ACC112 (cell line): ENCODE data around the gene MARCO.
"Not testable (repeated sequence)": the region's sequence is repeated elsewhere in the genome, so short reads cannot be mapped to it uniquely, and the experiment has no call there.

Experiments used
- H2AFZ ChIP-seq: fragments of 200-600 bp; sonication (generic); one replicate; pipeline ENCODE4 v1.6.0; 2017; ENCODE audit warnings: antibody characterized with exemption, low read length; ENCODE audit not compliant: unreplicated experiment
- H3K27ac ChIP-seq: fragments of 200-600 bp; sonication (generic); 2 replicates; pipeline ENCODE4 v1.5.1; 2014; ENCODE audit warnings: low read depth, mild to moderate bottlenecking, antibody characterized with exemption, low read length, moderate library complexity
- H3K27me3 ChIP-seq: fragments of 200-600 bp; sonication (generic); 2 replicates; pipeline ENCODE4 v1.6.1; 2014; ENCODE audit warnings: mild to moderate bottlenecking, antibody characterized with exemption, low read length, moderate library complexity, mixed read lengths; ENCODE audit not compliant: insufficient read depth
- H3K36me3 ChIP-seq: fragments of 200-600 bp; sonication (generic); 2 replicates; pipeline ENCODE4 v1.6.1; 2016; ENCODE audit warnings: mild to moderate bottlenecking, antibody characterized with exemption, low read length, moderate library complexity, mixed read lengths; ENCODE audit not compliant: insufficient read depth
- H3K4me1 ChIP-seq: fragments of 200-600 bp; sonication (generic); one replicate; pipeline ENCODE4 v1.6.1; 2016; ENCODE audit warnings: low read length, mixed read lengths; ENCODE audit not compliant: insufficient read depth, unreplicated experiment, control insufficient read depth
- H3K4me3 ChIP-seq: fragments of 200-600 bp; sonication (generic); 2 replicates; pipeline ENCODE4 v1.5.1; 2014; ENCODE audit warnings: mild to moderate bottlenecking, low read depth, low read length
- H3K79me2 ChIP-seq: fragments of 200-600 bp; sonication (generic); one replicate; pipeline ENCODE4 v1.6.0; 2016; ENCODE audit warnings: low read length; ENCODE audit not compliant: control insufficient read depth, unreplicated experiment, insufficient read depth

Gene MARCO

DNA sequence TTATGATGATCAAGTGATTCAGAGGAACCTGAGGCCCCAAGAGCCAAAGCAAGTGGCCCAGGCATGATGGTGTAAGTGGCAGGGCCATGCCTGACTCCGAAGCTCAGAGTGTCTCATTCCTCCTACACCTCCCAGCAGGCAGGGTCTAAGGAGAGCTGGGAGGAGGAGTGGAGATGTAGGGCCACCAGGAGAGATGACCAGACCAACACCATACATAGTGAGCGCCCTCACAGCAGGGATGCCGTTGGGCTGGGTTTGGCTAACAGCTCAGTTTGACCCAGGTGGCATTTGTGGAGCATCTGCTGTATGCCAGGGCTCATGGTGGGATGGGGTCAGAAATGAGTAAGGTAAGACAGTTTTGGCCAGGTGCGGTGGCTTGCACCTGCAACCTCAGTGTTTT lies 80.7 kb downstream of the MARCO start:
- Histone ChIP-seq H2AFZ (no peak overlapping the region), H3K36me3 (no peaks in the 10 kb centered on the region), H3K27ac (no peak overlapping the region), H3K4me1 (no peaks in the 10 kb centered on the region), H3K79me2 (no peaks in the 10 kb centered on the region), H3K4me3 (no peak overlapping the region), H3K27me3 (peaks cover 75% of the 10 kb centered on the region)

DNA sequence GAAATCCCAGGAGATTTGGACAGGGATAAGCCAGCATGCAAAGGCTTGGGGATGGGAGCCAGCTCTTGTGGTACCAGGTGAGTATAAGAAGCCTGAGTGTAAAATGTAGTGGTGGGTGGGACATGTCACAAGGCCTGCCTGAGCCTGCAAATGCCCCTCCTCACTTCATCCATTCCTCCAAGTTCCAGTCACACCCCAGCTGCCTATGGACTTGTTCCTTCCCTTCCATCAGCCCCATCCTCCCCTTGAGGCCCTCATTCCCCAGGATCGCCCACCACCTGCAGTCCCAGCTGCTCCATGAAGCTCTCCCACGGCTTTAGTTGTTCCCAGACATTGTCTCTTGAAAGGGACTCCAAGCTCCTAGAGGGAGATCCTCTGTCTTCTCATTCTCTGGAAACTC lies 81.5 kb downstream of the MARCO start:
- no peaks in the 10 kb centered on the region for H3K79me2 ChIP-seq
- no peak overlapping the region for H3K27ac ChIP-seq
- H3K27me3 ChIP-seq = peaks cover 73% of the 10 kb centered on the region
- H2AFZ ChIP-seq = no peak overlapping the region
- no peaks in the 10 kb centered on the region for H3K4me1 ChIP-seq
- H3K36me3 ChIP-seq = no peaks in the 10 kb centered on the region
- no peak overlapping the region for H3K4me3 ChIP-seq

DNA sequence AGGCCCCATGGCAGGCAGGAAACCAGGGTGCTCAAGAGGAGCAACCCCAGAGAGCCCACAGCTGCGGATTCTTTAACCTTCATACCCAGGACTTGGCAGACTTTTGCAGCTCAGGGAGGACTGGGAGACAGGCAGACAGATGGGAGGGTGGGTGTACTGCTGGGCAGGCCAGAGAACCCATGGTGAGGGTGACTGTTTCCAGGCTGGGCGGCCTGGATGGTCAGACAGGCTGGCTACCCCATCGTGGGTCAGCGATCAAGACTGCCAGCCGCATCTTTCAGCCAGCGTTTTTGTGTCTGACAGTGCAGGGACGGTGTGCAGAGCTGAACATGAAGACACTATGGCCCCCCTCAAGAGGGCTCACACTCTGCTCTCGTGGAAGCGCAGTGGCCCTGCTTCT lies 82.2 kb downstream of the MARCO start:
- no peak overlapping the region for H3K4me3 ChIP-seq
- H3K4me1 ChIP-seq = no peaks in the 10 kb centered on the region
- no peaks in the 10 kb centered on the region for H3K79me2 ChIP-seq
- no peak overlapping the region for H2AFZ ChIP-seq
- H3K36me3 ChIP-seq = no peaks in the 10 kb centered on the region
- no peak overlapping the region for H3K27ac ChIP-seq
- H3K27me3 ChIP-seq = peaks cover 76% of the 10 kb centered on the region

DNA sequence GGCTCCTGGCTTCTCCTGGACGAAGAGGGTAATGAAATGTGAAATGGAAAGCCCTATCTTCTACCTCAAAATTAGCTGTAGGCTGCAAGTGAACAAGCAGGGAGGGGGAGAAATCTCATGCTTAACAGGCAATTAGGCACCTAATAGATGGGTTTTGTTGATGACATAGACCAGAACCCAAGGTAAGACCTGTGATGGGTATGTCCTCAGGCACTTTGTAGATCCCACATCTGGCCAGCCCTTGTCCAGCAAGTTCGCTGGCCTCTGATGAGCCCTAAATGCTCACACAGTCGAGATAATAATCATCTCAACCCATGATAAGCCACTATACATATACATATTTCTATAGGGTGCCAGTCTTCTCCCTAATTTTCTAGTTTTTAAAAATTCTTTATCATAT lies 82.6 kb downstream of the MARCO start:
- no peaks in the 10 kb centered on the region for H3K4me1 ChIP-seq
- H3K27ac ChIP-seq = no peak overlapping the region
- H3K79me2 ChIP-seq = no peaks in the 10 kb centered on the region
- H2AFZ ChIP-seq = no peak overlapping the region
- H3K4me3 ChIP-seq = no peak overlapping the region
- H3K36me3 ChIP-seq = no peaks in the 10 kb centered on the region
- H3K27me3 ChIP-seq = peaks cover 80% of the 10 kb centered on the region

DNA sequence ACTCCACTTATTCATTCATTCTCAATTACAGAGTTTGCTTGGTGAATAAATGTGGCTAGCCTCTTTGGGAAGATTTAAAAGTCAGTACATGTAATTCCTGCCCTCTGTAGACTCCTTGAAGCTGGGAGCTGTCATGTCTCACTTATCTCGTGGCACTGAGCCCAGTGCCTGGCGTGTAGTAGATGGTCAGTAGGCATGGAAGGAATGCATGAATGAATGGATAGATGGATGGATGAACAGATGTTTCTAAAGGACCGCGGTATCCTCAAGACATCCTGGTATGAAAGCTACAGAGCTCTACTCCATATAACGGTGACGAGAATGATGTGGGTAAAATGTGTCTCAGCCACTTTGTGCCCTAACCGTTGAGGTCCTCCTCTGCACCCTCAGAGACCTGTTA lies 83.0 kb downstream of the MARCO start:
- no peaks in the 10 kb centered on the region for H3K36me3 ChIP-seq
- H3K79me2 ChIP-seq = no peaks in the 10 kb centered on the region
- no peaks in the 10 kb centered on the region for H3K4me1 ChIP-seq
- no peak overlapping the region for H3K27ac ChIP-seq
- peaks cover 84% of the 10 kb centered on the region for H3K27me3 ChIP-seq
- H2AFZ ChIP-seq = no peak overlapping the region
- H3K4me3 ChIP-seq = no peak overlapping the region

DNA sequence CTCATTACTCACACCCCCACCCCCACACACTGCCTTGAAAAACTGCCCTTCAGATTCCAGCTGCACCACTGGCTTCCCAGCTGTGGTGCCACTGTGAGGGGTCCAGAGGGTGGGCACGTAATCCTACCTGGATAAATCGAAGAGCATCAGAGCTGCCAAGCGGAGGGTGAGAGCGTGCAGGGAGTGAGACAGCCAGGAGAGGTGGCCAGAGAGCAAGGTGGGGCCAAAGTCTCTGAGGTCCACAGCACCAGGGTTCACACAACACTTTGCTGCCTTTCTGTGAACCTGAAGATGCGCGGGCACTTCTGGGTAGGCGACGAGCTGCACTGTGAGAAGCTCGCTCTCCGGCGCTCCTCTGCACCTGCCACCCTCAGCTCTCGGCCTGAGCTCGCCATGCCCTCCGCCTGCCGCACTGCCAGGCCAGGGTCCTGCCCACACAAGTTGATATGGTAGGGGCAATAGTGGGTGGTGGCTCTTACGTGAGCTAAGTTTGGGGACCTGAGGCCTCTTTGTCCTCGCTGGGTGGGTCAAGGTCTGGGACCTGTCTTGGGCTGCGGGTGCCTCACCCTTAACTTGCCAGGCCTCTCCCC lies 83.9 kb downstream of the MARCO start:
- Histone ChIP-seq H3K27ac (no peak overlapping the region), H3K4me3 (no peak overlapping the region), H3K4me1 (no peaks in the 10 kb centered on the region), H2AFZ (no peak overlapping the region), H3K36me3 (no peaks in the 10 kb centered on the region), H3K79me2 (no peaks in the 10 kb centered on the region), H3K27me3 (peaks cover 86% of the 10 kb centered on the region)

DNA sequence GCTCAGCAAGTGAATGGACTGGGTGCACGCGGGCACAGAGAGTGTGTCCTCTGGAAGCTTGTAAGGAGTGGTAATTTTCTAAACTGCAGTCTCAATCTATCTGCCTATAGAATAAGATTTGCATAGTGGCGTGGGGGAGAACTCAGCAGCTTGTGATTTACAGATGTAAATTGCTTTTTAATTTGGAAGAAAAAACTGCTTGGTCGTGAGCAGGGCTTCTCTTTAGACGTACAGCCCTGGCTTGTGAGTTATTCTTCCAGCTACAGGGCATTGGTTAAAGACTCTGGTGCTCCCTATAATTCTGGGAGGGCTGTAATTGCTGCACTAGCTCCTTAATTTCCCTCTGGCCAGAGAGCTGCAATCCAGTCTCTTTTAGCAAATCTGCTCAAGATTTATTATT lies 84.9 kb downstream of the MARCO start:
- Histone ChIP-seq H3K36me3 (no peaks in the 10 kb centered on the region), H3K27me3 (peaks cover 82% of the 10 kb centered on the region), H3K79me2 (no peaks in the 10 kb centered on the region), H3K27ac (no peak overlapping the region), H3K4me3 (no peak overlapping the region), H2AFZ (no peak overlapping the region), H3K4me1 (no peaks in the 10 kb centered on the region)

DNA sequence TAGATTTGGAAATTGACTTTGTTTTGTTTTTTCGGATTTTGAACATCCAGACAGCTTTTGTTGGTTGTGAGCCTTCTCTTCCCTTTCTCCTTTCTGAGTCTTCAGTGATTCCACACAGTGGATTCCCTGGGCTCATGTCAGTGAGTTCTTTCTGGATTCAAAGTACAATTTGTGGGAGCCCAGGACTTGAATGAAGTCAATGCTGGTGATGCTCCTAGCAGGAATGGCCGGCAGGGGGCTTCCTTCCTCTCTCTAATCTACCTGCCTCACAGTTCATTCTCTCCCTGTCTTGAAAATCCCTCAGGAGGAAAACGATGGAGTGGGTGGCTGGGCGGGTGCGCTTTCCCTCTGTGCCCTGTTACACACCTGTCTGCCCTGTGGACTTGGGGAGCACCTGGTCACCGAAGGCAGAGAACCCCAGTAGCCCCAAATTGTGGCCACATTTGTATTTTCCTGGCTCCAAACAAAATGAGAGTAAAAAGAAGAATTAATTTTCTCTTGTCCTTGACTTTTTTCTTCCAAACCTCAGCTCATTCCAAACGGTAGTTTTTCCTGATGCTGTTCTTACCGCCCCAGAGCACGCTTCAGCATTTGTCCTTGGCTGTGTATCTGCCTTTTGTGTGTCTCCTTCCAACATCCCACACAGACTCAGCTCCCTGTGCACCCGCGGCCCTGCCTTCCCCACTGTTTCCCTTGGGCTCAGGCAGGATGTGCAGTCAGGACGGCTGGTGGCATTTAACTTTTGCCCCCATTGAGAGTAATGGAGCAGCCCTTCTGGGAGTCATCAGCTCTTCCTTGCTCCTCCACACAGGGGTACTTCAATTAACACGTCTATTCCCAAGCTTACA lies 86.6 kb downstream of the MARCO start:
- Histone ChIP-seq H3K36me3 (no peaks in the 10 kb centered on the region), H3K27me3 (peaks cover 68% of the 10 kb centered on the region), H2AFZ (no peak overlapping the region), H3K79me2 (no peaks in the 10 kb centered on the region), H3K4me1 (no peaks in the 10 kb centered on the region), H3K27ac (no peak overlapping the region), H3K4me3 (no peak overlapping the region)

DNA sequence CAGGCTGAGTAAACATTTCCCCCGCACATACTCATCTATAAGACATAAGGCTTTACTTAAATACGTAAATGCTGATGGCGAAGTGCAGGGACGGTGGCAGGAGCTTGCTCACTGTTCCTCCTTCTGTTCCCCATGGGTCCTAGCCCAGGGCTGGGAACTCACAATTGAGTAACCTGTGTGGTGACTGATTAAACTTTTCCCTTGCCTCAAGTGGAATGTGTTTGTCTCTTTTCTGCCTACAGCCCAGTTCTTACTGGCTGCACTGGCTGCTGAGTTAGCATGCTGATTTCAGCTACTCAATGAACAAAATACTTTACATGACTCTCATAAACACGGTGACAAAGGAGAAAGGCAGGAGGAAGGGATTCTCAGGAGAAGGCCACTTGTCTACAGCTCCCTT lies 87.3 kb downstream of the MARCO start:
- H3K27me3 ChIP-seq = peaks cover 61% of the 10 kb centered on the region
- no peaks in the 10 kb centered on the region for H3K4me1 ChIP-seq
- no peak overlapping the region for H3K27ac ChIP-seq
- no peak overlapping the region for H2AFZ ChIP-seq
- no peaks in the 10 kb centered on the region for H3K36me3 ChIP-seq
- no peaks in the 10 kb centered on the region for H3K79me2 ChIP-seq
- H3K4me3 ChIP-seq = no peak overlapping the region

DNA sequence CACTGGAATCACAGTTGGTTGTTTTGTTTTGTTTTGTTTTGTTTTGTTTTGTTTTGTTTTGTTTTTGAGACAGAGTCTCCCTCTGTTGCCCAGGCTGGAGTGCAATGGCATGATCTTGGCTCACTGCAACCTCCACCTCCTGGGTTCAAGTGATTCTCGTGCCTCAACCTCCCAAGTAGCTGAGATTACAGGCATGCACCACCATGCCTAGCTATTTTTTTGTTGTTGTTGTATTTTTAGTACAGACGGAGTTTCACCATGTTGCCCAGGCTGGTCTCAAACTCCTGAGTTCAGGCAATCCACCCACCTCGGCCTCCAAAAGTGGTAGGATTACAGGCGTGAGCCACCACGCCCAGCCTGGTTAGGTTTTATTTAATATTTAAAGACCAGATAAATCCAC lies 95.9 kb downstream of the MARCO start:
- not testable (repeated sequence) for H3K36me3 ChIP-seq, H2AFZ ChIP-seq, H3K4me1 ChIP-seq, H3K4me3 ChIP-seq, H3K27ac ChIP-seq, H3K79me2 ChIP-seq
- peaks cover 62% of the 10 kb centered on the region for H3K27me3 ChIP-seq

DNA sequence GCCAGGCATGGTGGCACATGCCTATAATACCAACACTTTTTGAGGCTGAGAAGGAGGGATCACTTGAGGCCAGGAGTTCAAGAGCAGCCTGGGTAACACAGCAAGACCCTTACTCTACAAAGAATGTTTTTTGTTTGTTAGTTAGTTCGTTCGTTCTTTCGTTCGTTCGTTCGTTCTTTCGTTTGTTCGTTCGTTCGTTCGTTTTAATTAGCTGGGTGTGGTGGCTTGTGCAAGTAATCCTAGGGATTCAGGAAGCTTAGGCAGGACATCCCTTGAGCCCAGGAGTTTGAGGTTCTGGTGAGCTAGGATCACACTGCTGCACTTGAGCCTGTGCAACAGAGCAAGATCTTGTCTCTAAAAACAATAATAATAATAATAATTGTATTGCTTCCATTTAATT lies 98.7 kb downstream of the MARCO start:
- peaks cover 63% of the 10 kb centered on the region for H3K27me3 ChIP-seq
- no peaks in the 10 kb centered on the region for H3K4me1 ChIP-seq
- no peak overlapping the region for H3K27ac ChIP-seq
- no peaks in the 10 kb centered on the region for H3K79me2 ChIP-seq
- H2AFZ ChIP-seq = no peak overlapping the region
- H3K4me3 ChIP-seq = no peak overlapping the region
- no peaks in the 10 kb centered on the region for H3K36me3 ChIP-seq
